Smooth muscle cell (in vitro differentiated cells): ENCODE results near the gene CDK14. TPM values are rescaled to one million over a fixed set of nuclear protein-coding genes. Genes with fewer than 3 reads are reported as not detected.

Source experiments
- DNase-seq: peaks from one replicate; lab custom pipeline; 2025; ENCODE audit not compliant: unreplicated experiment; lab: John Stamatoyannopoulos, UW
- H2AFZ ChIP-seq: fragments of 200-600 bp; sonication (generic); 2 replicates; pipeline ENCODE4 v1.6.0; 2016; ENCODE audit warnings: antibody characterized with exemption, low read depth, mild to moderate bottlenecking
- H3F3A ChIP-seq: fragments of 200-600 bp; sonication (generic); 2 replicates; pipeline ENCODE4 v1.6.0; 2017; ENCODE audit warnings: antibody characterized with exemption, low read depth
- H3K27ac ChIP-seq: fragments of 200-600 bp; sonication (generic); 2 replicates; pipeline ENCODE4 v1.5.1; 2016; ENCODE audit warnings: low read depth, mild to moderate bottlenecking
- H3K27me3 ChIP-seq: fragments of 200-600 bp; sonication (generic); 2 replicates; pipeline ENCODE4 v1.6.1; 2016; ENCODE audit warnings: low read depth, mild to moderate bottlenecking
- H3K36me3 ChIP-seq: fragments of 200-600 bp; sonication (generic); 2 replicates; pipeline ENCODE4 v1.5.1; 2016; ENCODE audit warnings: low read depth
- H3K4me1 ChIP-seq: fragments of 200-600 bp; sonication (generic); 2 replicates; pipeline ENCODE4 v1.5.1; 2016; ENCODE audit warnings: low read depth
- H3K4me2 ChIP-seq: fragments of 200-600 bp; sonication (generic); 2 replicates; pipeline ENCODE4 v1.6.0; 2016; ENCODE audit warnings: mild to moderate bottlenecking
- H3K4me3 ChIP-seq: fragments of 200-600 bp; sonication (generic); 2 replicates; pipeline ENCODE4 v1.5.1; 2016; ENCODE audit warnings: mild to moderate bottlenecking
- H3K79me2 ChIP-seq: fragments of 200-600 bp; sonication (generic); 2 replicates; pipeline ENCODE4 v1.6.0; 2016; ENCODE audit warnings: low read depth, mild to moderate bottlenecking
- H3K9ac ChIP-seq: fragments of 200-600 bp; sonication (generic); 2 replicates; pipeline ENCODE4 v1.6.0; 2016; ENCODE audit warnings: low read depth
- H3K9me3 ChIP-seq: fragments of 200-600 bp; sonication (generic); replicated peaks from 2 replicates; pipeline ENCODE4 v1.5.1; 2016; ENCODE audit warnings: low read depth
- H4K20me1 ChIP-seq: fragments of 200-600 bp; sonication (generic); 2 replicates; pipeline ENCODE4 v1.6.0; 2016; ENCODE audit warnings: low read depth
- WGBS: methylation state at CpG from one replicate; pipeline ENCODE4 v1.1.7; 2016; ENCODE audit warnings: low lambda C conversion rate; 5-methylcytosine and 5-hydroxymethylcytosine counted together
- polyA plus RNA-seq: library from polyadenylated mRNA; unstranded; fragments of >200 nt; fragmentation: Nextera tagmentation; extraction: Ambion mirVana; gene quantifications from 2 replicates; pipeline ENCODE4 v1.2.1, GENCODE V29; 2016
- total RNA-seq: library from RNA; depleted of rRNA; stranded (reverse); fragments of >200 nt; gene quantifications from 2 replicates; pipeline ENCODE4 v1.2.3, GENCODE V29; 2014
- TF ChIP-seq, protein P1 (sequence below): fragments of 200-600 bp; sonication (generic); IDR thresholded peaks from 2 replicates; pipeline ENCODE4 v1.5.1; 2017; ENCODE audit warnings: borderline replicate concordance, mild to moderate bottlenecking, antibody characterized with exemption; ENCODE audit not compliant: insufficient read depth, poor library complexity, severe bottlenecking

Gene CDK14
- total and polyA plus RNA-seq, 2 experiments from 2014 or later: 4.1 to 5.3 TPM

GRCh38 chr7:90642978-90643377 lies 46.9 kb downstream of the CDK14 start:
- H3K27ac ChIP-seq: no peak overlapping the region
- no peaks in the 10 kb centered on the region for H4K20me1 ChIP-seq
- no peak overlapping the region for H3K4me3 ChIP-seq
- 86% methylated on average over 4 of the region's 4 CpGs for WGBS
- H3K79me2 ChIP-seq: no peaks in the 10 kb centered on the region
- no peak for DNase-seq
- TF ChIP-seq, protein P1, sequence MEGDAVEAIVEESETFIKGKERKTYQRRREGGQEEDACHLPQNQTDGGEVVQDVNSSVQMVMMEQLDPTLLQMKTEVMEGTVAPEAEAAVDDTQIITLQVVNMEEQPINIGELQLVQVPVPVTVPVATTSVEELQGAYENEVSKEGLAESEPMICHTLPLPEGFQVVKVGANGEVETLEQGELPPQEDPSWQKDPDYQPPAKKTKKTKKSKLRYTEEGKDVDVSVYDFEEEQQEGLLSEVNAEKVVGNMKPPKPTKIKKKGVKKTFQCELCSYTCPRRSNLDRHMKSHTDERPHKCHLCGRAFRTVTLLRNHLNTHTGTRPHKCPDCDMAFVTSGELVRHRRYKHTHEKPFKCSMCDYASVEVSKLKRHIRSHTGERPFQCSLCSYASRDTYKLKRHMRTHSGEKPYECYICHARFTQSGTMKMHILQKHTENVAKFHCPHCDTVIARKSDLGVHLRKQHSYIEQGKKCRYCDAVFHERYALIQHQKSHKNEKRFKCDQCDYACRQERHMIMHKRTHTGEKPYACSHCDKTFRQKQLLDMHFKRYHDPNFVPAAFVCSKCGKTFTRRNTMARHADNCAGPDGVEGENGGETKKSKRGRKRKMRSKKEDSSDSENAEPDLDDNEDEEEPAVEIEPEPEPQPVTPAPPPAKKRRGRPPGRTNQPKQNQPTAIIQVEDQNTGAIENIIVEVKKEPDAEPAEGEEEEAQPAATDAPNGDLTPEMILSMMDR: no peak
- peaks cover 14% of the 10 kb centered on the region for H3K4me1 ChIP-seq
- H3K9ac ChIP-seq: no peak overlapping the region
- no peaks in the 10 kb centered on the region for H3K36me3 ChIP-seq
- H3K9me3 ChIP-seq: no peaks in the 10 kb centered on the region
- no peaks in the 10 kb centered on the region for H3K27me3 ChIP-seq
- no peak overlapping the region for H2AFZ ChIP-seq
- no peak overlapping the region for H3K4me2 ChIP-seq
- H3F3A ChIP-seq: no peaks in the 10 kb centered on the region

DNA sequence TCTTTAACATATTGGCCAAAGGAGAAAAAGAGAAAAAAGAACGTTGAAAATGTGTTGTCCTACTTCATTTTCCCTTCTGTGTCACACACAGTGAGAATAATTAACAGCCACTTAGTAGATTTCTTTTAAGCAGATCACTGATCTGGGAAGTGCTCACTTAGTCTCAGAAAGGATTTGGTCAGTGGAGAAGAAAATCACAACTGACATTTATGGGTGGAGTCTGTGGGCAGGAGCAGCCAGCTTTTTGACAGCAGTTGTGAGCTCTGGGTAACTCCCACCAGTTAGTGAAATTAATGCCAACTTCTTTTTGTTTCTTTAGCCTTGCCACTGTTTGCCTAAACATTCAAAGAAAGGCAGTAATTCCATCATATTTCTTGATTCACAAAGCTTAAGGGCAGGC lies 49.7 kb downstream of the CDK14 start:
- Histone ChIP-seq H3K9me3 (no peaks in the 10 kb centered on the region), H3K4me3 (no peak overlapping the region), H3K27me3 (no peaks in the 10 kb centered on the region), H3K79me2 (no peaks in the 10 kb centered on the region), H3F3A (no peaks in the 10 kb centered on the region), H2AFZ (no peak overlapping the region), H4K20me1 (no peaks in the 10 kb centered on the region), H3K4me1 (peaks cover 14% of the 10 kb centered on the region), H3K27ac (no peak overlapping the region), H3K9ac (no peak overlapping the region), H3K36me3 (no peaks in the 10 kb centered on the region), H3K4me2 (no peak overlapping the region)
- no peak for DNase-seq
- TF ChIP-seq, protein P1: no peak
- WGBS: 68% methylated on average over 1 of the region's 1 CpG

DNA sequence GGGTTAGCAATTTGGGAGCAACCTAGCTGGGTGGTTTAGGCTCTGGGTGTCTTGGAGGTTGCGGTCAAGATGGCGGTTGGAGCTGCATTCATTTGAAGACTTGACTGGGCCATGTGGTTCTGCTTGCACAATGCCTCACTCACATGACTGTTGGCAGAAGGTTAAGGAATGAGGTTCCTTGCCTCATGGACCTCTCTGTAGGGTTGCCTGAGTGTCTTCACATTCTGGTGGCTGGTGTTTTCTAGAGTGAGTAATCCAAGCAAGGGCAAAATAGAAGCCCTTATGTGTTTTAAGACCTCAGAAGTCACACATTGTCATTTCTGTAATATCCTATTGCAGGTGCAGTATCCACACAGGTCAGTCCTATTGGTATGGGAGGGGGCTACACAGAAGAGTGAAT lies 52.0 kb downstream of the CDK14 start:
- DNase-seq: no peak
- Histone ChIP-seq H3K36me3 (no peaks in the 10 kb centered on the region), H3K4me3 (no peak overlapping the region), H3K27ac (no peak overlapping the region), H3K79me2 (no peaks in the 10 kb centered on the region), H2AFZ (no peak overlapping the region), H3K4me2 (no peak overlapping the region), H3F3A (no peaks in the 10 kb centered on the region), H3K9me3 (no peaks in the 10 kb centered on the region), H4K20me1 (no peaks in the 10 kb centered on the region), H3K9ac (no peak overlapping the region), H3K4me1 (peaks cover 14% of the 10 kb centered on the region), H3K27me3 (no peaks in the 10 kb centered on the region)
- TF ChIP-seq, protein P1: no peak
- 96% methylated on average over 2 of the region's 2 CpGs for WGBS

GRCh38 chr7:90648834-90649233 lies 52.7 kb downstream of the CDK14 start:
- H3K36me3 ChIP-seq: no peaks in the 10 kb centered on the region
- no peak overlapping the region for H3K9ac ChIP-seq
- DNase-seq: no peak
- H3K4me2 ChIP-seq: no peak overlapping the region
- H3K4me3 ChIP-seq: no peak overlapping the region
- no peak overlapping the region for H3K27ac ChIP-seq
- no peaks in the 10 kb centered on the region for H3K9me3 ChIP-seq
- H4K20me1 ChIP-seq: no peaks in the 10 kb centered on the region
- TF ChIP-seq, protein P1: no peak
- peaks cover 14% of the 10 kb centered on the region for H3K4me1 ChIP-seq
- no peak overlapping the region for H2AFZ ChIP-seq
- no peaks in the 10 kb centered on the region for H3F3A ChIP-seq
- H3K27me3 ChIP-seq: no peaks in the 10 kb centered on the region
- H3K79me2 ChIP-seq: no peaks in the 10 kb centered on the region
